Right lobe of liver (tissue), 4 donors: ENCODE measurements around the gene FAM13B.

Experiments
- POLR2A ChIP-seq: fragments of 450-650 bp; IDR thresholded peaks from one replicate; pipeline ENCODE4 v1.6.1; 2017; ENCODE audit warnings: antibody characterized with exemption, mild to moderate bottlenecking
- TF ChIP-seq, protein P1 (sequence below), 4 donors: fragments of 200-600 bp in 3 of 4; fragments of 450-650 bp in 1 of 4; IDR thresholded peaks; one replicate each; pipeline versions ENCODE4 v1.5.1 to v1.8.0; 2016 to 2022; ENCODE audit warnings: antibody characterized with exemption in 4 of 4, mild to moderate bottlenecking in 2 of 4
- donor health status: DM: no; HTN: no; CAD: no.
- donor health status: DM: no; HTN: no; CAD: no.
- donor health status: DM: no; HTN: yes; CAD: no.

DNA sequence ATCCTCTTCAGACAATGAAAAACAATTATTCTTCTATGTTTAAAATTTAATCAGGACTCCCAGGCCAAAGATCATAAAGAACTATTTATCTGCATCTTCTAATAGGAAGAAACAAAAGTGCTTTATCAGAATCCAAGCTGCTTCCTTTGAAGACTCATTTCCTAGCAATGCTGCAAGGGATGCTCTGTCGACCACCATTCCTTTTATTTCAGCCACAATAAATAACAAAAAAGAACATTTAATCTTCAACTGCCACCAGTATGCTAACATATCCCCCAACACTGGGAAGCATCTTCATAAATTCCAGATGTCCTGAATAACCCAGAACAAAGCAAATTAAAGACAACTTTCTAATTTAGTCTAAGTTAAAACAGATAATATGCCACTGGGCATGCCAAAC lies 74.9 kb downstream of the FAM13B start:
- TF ChIP-seq, protein P1, sequence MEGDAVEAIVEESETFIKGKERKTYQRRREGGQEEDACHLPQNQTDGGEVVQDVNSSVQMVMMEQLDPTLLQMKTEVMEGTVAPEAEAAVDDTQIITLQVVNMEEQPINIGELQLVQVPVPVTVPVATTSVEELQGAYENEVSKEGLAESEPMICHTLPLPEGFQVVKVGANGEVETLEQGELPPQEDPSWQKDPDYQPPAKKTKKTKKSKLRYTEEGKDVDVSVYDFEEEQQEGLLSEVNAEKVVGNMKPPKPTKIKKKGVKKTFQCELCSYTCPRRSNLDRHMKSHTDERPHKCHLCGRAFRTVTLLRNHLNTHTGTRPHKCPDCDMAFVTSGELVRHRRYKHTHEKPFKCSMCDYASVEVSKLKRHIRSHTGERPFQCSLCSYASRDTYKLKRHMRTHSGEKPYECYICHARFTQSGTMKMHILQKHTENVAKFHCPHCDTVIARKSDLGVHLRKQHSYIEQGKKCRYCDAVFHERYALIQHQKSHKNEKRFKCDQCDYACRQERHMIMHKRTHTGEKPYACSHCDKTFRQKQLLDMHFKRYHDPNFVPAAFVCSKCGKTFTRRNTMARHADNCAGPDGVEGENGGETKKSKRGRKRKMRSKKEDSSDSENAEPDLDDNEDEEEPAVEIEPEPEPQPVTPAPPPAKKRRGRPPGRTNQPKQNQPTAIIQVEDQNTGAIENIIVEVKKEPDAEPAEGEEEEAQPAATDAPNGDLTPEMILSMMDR (IDR thresholded peaks at IDR 0.05) = no peak
- TF ChIP-seq POLR2A = no peak
